CD14-positive monocyte (primary cell): ENCODE results near the gene LSM14B. TPM values are rescaled to one million over a fixed set of nuclear protein-coding genes. Genes with fewer than 3 reads are reported as not detected.

Source experiments
- DNase-seq, 3 donors: peaks; one replicate each; pipeline ENCODE4 v3.0.0-alpha.2; 2011 to 2022
- H2AFZ ChIP-seq: 2 replicates; pipeline ENCODE4 v1.6.0; 2012; ENCODE audit warnings: mild to moderate bottlenecking, low read depth, low read length, inconsistent platforms; ENCODE audit not compliant: insufficient read depth, poor library complexity, severe bottlenecking
- H3K27ac ChIP-seq, 2 donors: 1 replicate in 1 of 2; 2 replicates in 1 of 2; pipeline ENCODE4 v1.5.1; 2012 to 2013; ENCODE audit warnings: low read length in 2 of 2, control low read depth in 1 of 2, inconsistent platforms in 1 of 2, low read depth in 1 of 2, mild to moderate bottlenecking in 1 of 2
- H3K27me3 ChIP-seq, 2 donors: one replicate each; pipeline versions ENCODE4 v1.6.0 to v1.6.1; 2011 to 2013; ENCODE audit warnings: low read length in 2 of 2; ENCODE audit not compliant: control insufficient read depth in 2 of 2, insufficient read depth in 2 of 2
- H3K36me3 ChIP-seq, 2 donors: replicated peaks in 1 of 2; 1 replicate in 1 of 2; 2 replicates in 1 of 2; pipeline versions ENCODE4 v1.5.1 to v1.6.1; 2012 to 2013; ENCODE audit warnings: low read length in 2 of 2, control low read depth in 1 of 2, inconsistent platforms in 1 of 2, mild to moderate bottlenecking in 1 of 2; ENCODE audit not compliant: insufficient read depth in 2 of 2, control insufficient read depth in 1 of 2
- H3K4me1 ChIP-seq, 2 donors: 1 replicate in 1 of 2; 2 replicates in 1 of 2; pipeline versions ENCODE4 v1.5.1 to v1.6.1; 2012 to 2013; ENCODE audit warnings: low read length in 2 of 2, control low read depth in 1 of 2, inconsistent platforms in 1 of 2, mild to moderate bottlenecking in 1 of 2, moderate library complexity in 1 of 2; ENCODE audit not compliant: insufficient read depth in 2 of 2, control insufficient read depth in 1 of 2
- H3K4me2 ChIP-seq: replicated peaks from 2 replicates; pipeline ENCODE3; 2012; ENCODE audit warnings: low read length, moderate library complexity, mild to moderate bottlenecking; ENCODE audit not compliant: poor library complexity, severe bottlenecking; ENCODE audit errors: extremely low read depth
- H3K4me3 ChIP-seq, 3 experiments: fragments of 200-600 bp in 1 of 3; sonication (generic) in 1 of 3; replicated peaks in 1 of 3; 1 replicate in 2 of 3; 2 replicates in 1 of 3; pipeline ENCODE4 v1.5.1; 2011 to 2013; ENCODE audit warnings: low read length in 3 of 3, mild to moderate bottlenecking in 3 of 3, control low read depth in 2 of 3, low read depth in 2 of 3, inconsistent platforms in 1 of 3, moderate library complexity in 1 of 3
- H3K79me2 ChIP-seq: 2 replicates; pipeline ENCODE4 v1.6.0; 2012; ENCODE audit warnings: mild to moderate bottlenecking, control low read depth, inconsistent platforms, low read length, moderate library complexity; ENCODE audit not compliant: insufficient read depth
- H3K9ac ChIP-seq: 2 replicates; pipeline ENCODE4 v1.6.0; 2017; ENCODE audit warnings: low read length, mild to moderate bottlenecking; ENCODE audit not compliant: insufficient read depth, poor library complexity, severe bottlenecking
- H3K9me3 ChIP-seq, 2 donors: replicated peaks in 1 of 2; 1 replicate in 1 of 2; 2 replicates in 1 of 2; pipeline versions ENCODE4 v1.5.1 to v1.6.1; 2012 to 2013; ENCODE audit warnings: low read length in 2 of 2, control low read depth in 1 of 2; ENCODE audit not compliant: control insufficient read depth in 1 of 2, insufficient read depth in 1 of 2
- H4K20me1 ChIP-seq: 2 replicates; pipeline ENCODE4 v1.6.0; 2012; ENCODE audit warnings: mild to moderate bottlenecking, low read length, control low read depth, moderate library complexity; ENCODE audit not compliant: insufficient read depth
- H3K27ac Mint-ChIP-seq, 7 donors: one replicate each; pipeline ENCODE4 v1.8.0; 2020; ENCODE audit warnings: mild to moderate bottlenecking in 7 of 7, mixed read lengths in 7 of 7, moderate library complexity in 6 of 7, inconsistent platforms in 2 of 7
- H3K27me3 Mint-ChIP-seq, 3 donors: one replicate each; pipeline ENCODE4 v1.8.0; 2021 to 2022; ENCODE audit warnings: low read depth in 3 of 3, mild to moderate bottlenecking in 3 of 3, mixed read lengths in 3 of 3, moderate library complexity in 3 of 3, inconsistent platforms in 1 of 3
- H3K36me3 Mint-ChIP-seq, 2 donors: one replicate each; pipeline ENCODE4 v1.8.0; 2020; ENCODE audit warnings: mixed read lengths in 2 of 2, inconsistent platforms in 1 of 2, mild to moderate bottlenecking in 1 of 2
- H3K4me1 Mint-ChIP-seq: one replicate; pipeline ENCODE4 v1.8.0; 2020; ENCODE audit warnings: mild to moderate bottlenecking, mixed read lengths
- H3K4me3 Mint-ChIP-seq, 2 donors: one replicate each; pipeline ENCODE4 v1.8.0; 2020; ENCODE audit warnings: mild to moderate bottlenecking in 2 of 2, mixed read lengths in 2 of 2, moderate library complexity in 1 of 2
- H3K9me3 Mint-ChIP-seq, 7 donors: one replicate each; pipeline ENCODE4 v1.8.0; 2020 to 2022; ENCODE audit warnings: mixed read lengths in 7 of 7, mild to moderate bottlenecking in 6 of 7, moderate library complexity in 6 of 7, inconsistent platforms in 2 of 7
- CTCF ChIP-seq: fragments of 200-600 bp; IDR thresholded peaks from one replicate; pipeline ENCODE4 v1.8.0; 2022; ENCODE audit warnings: antibody characterized with exemption, mild to moderate bottlenecking
- WGBS: methylation state at CpG from one replicate; pipeline ENCODE4 v1.1.5; 2013; ENCODE audit warnings: missing lambda C conversion rate; ENCODE audit not compliant: insufficient coverage; 5-methylcytosine and 5-hydroxymethylcytosine counted together
- intact Hi-C, 2 donors: fragments of 100-400 bp; cut with micrococcal nuclease; formaldehyde crosslinking; loops; one replicate each; pipeline versions ENCODE4 v1.15.0 to v1.15.1; 2023
- polyA plus RNA-seq, 3 donors: library from polyadenylated mRNA; depleted of rRNA in 1 of 3; unstranded in 2 of 3; stranded (reverse) in 1 of 3; fragments of 300-500 nt in 2 of 3; fragments of >200 nt in 1 of 3; fragmentation: Illumina TruSeq in 2 of 3; gene quantifications; 1 replicate in 2 of 3; 2 replicates in 1 of 3; pipeline ENCODE4 v1.2.3, GENCODE V29; 2012 to 2021

The LSM14B gene
- polyA plus RNA-seq, 3 donors = 1.0 to 33.5 (median 1.4) TPM

- Mint-ChIP-seq H3K36me3 (peaks cover 84 to 97% of the 10 kb centered on the region in 2 donors), H3K4me3 (peak overlapping the region; percentile 63 to 83), H3K9me3 (no peaks in the 10 kb centered on the region), H3K27ac (peak overlapping the region; percentile 78 to 95 (median 91)), H3K4me1 (peaks cover 59% of the 10 kb centered on the region), H3K27me3 (no peaks in the 10 kb centered on the region)
- 94% methylated on average over 25 of the region's 25 CpGs for WGBS
- H3K36me3 ChIP-seq = peaks cover 91 to 94% of the 10 kb centered on the region in 2 donors
- H3K27ac ChIP-seq = peak overlapping the region; percentile 79 to 80
- H2AFZ ChIP-seq = no peak overlapping the region
- no peak for TF ChIP-seq CTCF
- no peaks in the 10 kb centered on the region for H3K9me3 ChIP-seq
- no peaks in the 10 kb centered on the region for H3K27me3 ChIP-seq
- intact Hi-C loops = no loop called here
- H3K4me1 ChIP-seq = peaks cover 40 to 48% of the 10 kb centered on the region in 2 donors
- H4K20me1 ChIP-seq = peaks cover 87% of the 10 kb centered on the region
- peaks cover 33% of the 10 kb centered on the region for H3K79me2 ChIP-seq
- DNase-seq = no peak
- peak overlapping the region in 1 of 3 experiments; percentile 56 for H3K4me3 ChIP-seq
- no peak overlapping the region for H3K9ac ChIP-seq
- H3K4me2 ChIP-seq = peak overlapping the region; percentile 62
These were observed 9.5 kb downstream of the LSM14B start for GRCh38 chr20:62131560-62132320.

DNA sequence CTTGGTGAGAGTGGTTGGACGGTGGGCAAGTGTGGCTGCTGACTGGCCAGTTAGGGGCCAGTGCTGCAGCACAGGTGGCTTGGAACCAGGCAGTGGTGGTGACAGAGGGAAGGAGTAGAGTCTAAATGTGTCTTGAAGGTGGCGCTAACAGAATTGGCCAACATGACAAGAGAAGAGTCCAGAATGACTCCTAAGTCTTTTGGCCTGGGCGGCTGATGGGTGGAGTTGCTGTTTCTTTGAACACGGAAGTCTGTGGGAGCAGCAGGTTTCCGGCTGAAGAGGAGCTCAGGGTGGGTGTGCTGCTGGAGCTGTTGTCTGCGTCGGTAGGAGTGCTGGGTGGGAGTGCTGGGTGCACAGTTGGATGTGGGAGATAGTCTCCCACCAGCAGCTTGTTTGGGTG, 10.1 kb downstream of the LSM14B start:
- Histone ChIP-seq H4K20me1 (peaks cover 88% of the 10 kb centered on the region), H3K9ac (peak overlapping the region; percentile 58), H3K27me3 (no peaks in the 10 kb centered on the region), H2AFZ (no peak overlapping the region), H3K36me3 (peaks cover 91 to 94% of the 10 kb centered on the region in 2 donors), H3K4me1 (peaks cover 40 to 48% of the 10 kb centered on the region in 2 donors), H3K4me3 (peak overlapping the region in 1 of 3 experiments; percentile 56), H3K27ac (peak overlapping the region; percentile 79 to 80), H3K79me2 (peaks cover 33% of the 10 kb centered on the region), H3K9me3 (no peaks in the 10 kb centered on the region), H3K4me2 (peak overlapping the region; percentile 62)
- TF ChIP-seq CTCF = no peak
- Mint-ChIP-seq H3K4me1 (peaks cover 61% of the 10 kb centered on the region), H3K27me3 (no peaks in the 10 kb centered on the region), H3K4me3 (peak overlapping the region; percentile 63 to 83), H3K36me3 (peaks cover 84 to 97% of the 10 kb centered on the region in 2 donors), H3K9me3 (no peaks in the 10 kb centered on the region), H3K27ac (peak overlapping the region; percentile 78 to 96 (median 93))
- intact Hi-C loops = no loop called here
- WGBS = 76% methylated on average over 7 of the region's 7 CpGs
- DNase-seq = peak in 2 of 3 donors; percentile 23 to 37
